ENCODE data around the gene HOXD3. TPM values are rescaled to one million over a fixed set of nuclear protein-coding genes. Genes with fewer than 3 reads are reported as not detected.

Gene HOXD3
- polyA plus RNA-seq, 1 donor (not counting 4 experiments of a cell fraction or from before 2014, with no cell fraction given), result not detected

GRCh38 chr2:176126929-176127773, 30.0 kb upstream of the HOXD3 start:
- no peak overlapping the region for H3K4me3 ChIP-seq (ENCODE audit: control insufficient read depth in 2 of 3, extremely low read depth in 1 of 3, insufficient read depth in 2 of 3, low read depth in 1 of 3, low read length in 3 of 3)
- H3K4me2 ChIP-seq (ENCODE audit: control insufficient read depth, extremely low read depth, insufficient read depth, low read depth, low read length), result no peak overlapping the region
- dilution Hi-C loops (cut with MboI; ENCODE audit: extremely low pct_ligation_motif_present, low sequenced_read_pairs), result no loop called here
- no peak overlapping the region for H3K9ac ChIP-seq (ENCODE audit: control insufficient read depth, extremely low read depth, insufficient read depth, low read length)
- H3K9me3 ChIP-seq (ENCODE audit: control insufficient read depth, low read depth, low read length), result no peaks in the 10 kb centered on the region
- no peaks in the 10 kb centered on the region for H4K20me1 ChIP-seq (ENCODE audit: control insufficient read depth, extremely low read depth, insufficient read depth, low read length)
- FAIRE-seq (no peak), DNase-seq (ENCODE audit: low read depth, low spot score) (no peak)
- H3K27ac ChIP-seq (ENCODE audit: control insufficient read depth, insufficient read depth, low read length), result no peak overlapping the region
- no peaks in the 10 kb centered on the region for H3K4me1 ChIP-seq (ENCODE audit: control insufficient read depth, extremely low read depth, insufficient read depth, low read length)
- TF ChIP-seq CTCF (optimal IDR thresholded peaks at IDR 0.05 in 1 of 3, IDR thresholded peaks at IDR 0.05 in 1 of 3, conservative IDR thresholded peaks at IDR 0.05 in 1 of 3; ENCODE audit: extremely low read depth in 1 of 3, insufficient read depth in 2 of 3, low read length in 3 of 3), result peak; percentile 58 to 74 (median 70)
- TF ChIP-seq EZH2 (IDR thresholded peaks at IDR 0.05; ENCODE audit: low read length), result no peak
- H2AFZ ChIP-seq (ENCODE audit: control insufficient read depth, low read length), result no peak overlapping the region
- H3K27me3 ChIP-seq (ENCODE audit: control insufficient read depth, extremely low read depth, insufficient read depth, low read length), result peaks cover 94% of the 10 kb centered on the region
- no peaks in the 10 kb centered on the region for H3K79me2 ChIP-seq (ENCODE audit: control insufficient read depth, insufficient read depth, low read length)
- H3K9me1 ChIP-seq (ENCODE audit: control insufficient read depth, extremely low read depth, insufficient read depth, low read length), result no peaks in the 10 kb centered on the region
- H3K36me3 ChIP-seq (ENCODE audit: control insufficient read depth in 2 of 2, extremely low read depth in 1 of 2, insufficient read depth in 2 of 2, low read length in 2 of 2), result no peaks in the 10 kb centered on the region

- DNase-seq (ENCODE audit: low read depth, low spot score), result no peak
- Histone ChIP-seq H3K9me3 (ENCODE audit: control insufficient read depth, low read depth, low read length) (no peaks in the 10 kb centered on the region), H3K27me3 (ENCODE audit: control insufficient read depth, extremely low read depth, insufficient read depth, low read length) (peaks cover 94% of the 10 kb centered on the region), H3K9me1 (ENCODE audit: control insufficient read depth, extremely low read depth, insufficient read depth, low read length) (no peaks in the 10 kb centered on the region), H2AFZ (ENCODE audit: control insufficient read depth, low read length) (no peak overlapping the region), H3K9ac (ENCODE audit: control insufficient read depth, extremely low read depth, insufficient read depth, low read length) (no peak overlapping the region), H3K27ac (ENCODE audit: control insufficient read depth, insufficient read depth, low read length) (no peak overlapping the region), H4K20me1 (ENCODE audit: control insufficient read depth, extremely low read depth, insufficient read depth, low read length) (no peaks in the 10 kb centered on the region), H3K4me2 (ENCODE audit: control insufficient read depth, extremely low read depth, insufficient read depth, low read depth, low read length) (no peak overlapping the region), H3K4me1 (ENCODE audit: control insufficient read depth, extremely low read depth, insufficient read depth, low read length) (no peaks in the 10 kb centered on the region), H3K79me2 (ENCODE audit: control insufficient read depth, insufficient read depth, low read length) (no peaks in the 10 kb centered on the region), H3K4me3 (ENCODE audit: control insufficient read depth in 2 of 3, extremely low read depth in 1 of 3, insufficient read depth in 2 of 3, low read depth in 1 of 3, low read length in 3 of 3) (no peak overlapping the region), H3K36me3 (ENCODE audit: control insufficient read depth in 2 of 2, extremely low read depth in 1 of 2, insufficient read depth in 2 of 2, low read length in 2 of 2) (no peaks in the 10 kb centered on the region)
- dilution Hi-C loops (cut with MboI; ENCODE audit: extremely low pct_ligation_motif_present, low sequenced_read_pairs), result no loop called here
- TF ChIP-seq EZH2 (IDR thresholded peaks at IDR 0.05; ENCODE audit: low read length) (no peak), CTCF (optimal IDR thresholded peaks at IDR 0.05 in 1 of 3, IDR thresholded peaks at IDR 0.05 in 1 of 3, conservative IDR thresholded peaks at IDR 0.05 in 1 of 3; ENCODE audit: extremely low read depth in 1 of 3, insufficient read depth in 2 of 3, low read length in 3 of 3) (no peak)
- FAIRE-seq, result no peak
Observed at GRCh38 chr2:176127774-176128072, 29.4 kb upstream of the HOXD3 start.

Data from keratinocyte (primary cell).